ENCODE results near the gene TXNDC2.

Gene TXNDC2

DNA sequence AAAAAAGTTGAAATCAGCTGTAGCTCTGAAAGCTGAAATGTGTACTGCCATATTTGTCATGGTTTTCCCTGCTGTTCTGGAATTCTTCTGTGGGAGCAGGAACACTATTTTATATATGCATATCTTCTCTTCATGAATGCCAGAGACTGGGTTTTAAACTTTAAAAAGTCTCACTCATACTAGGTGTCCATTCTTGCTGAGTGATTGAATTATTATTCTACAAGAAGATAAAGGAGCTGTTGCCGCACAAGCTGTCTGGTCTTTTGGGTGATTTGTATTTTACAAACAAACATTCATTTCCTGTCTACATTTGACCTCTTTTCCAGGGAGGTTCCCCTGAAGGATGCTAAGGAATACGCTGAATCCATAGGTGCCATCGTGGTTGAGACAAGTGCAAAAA is 40.5 kb upstream of the TXNDC2 start:
- ChIA-PET CTCF (interaction anchor here (0.6 to 1.2 kb wide), 2 partner anchors 19 to 137 kb away, joined by 3 read pairs; partner anchors contain the start of gene RAB31), POLR2A (ENCODE audit: low non-redundant PET) (no interaction called here)
- TF ChIP-seq, protein P1, sequence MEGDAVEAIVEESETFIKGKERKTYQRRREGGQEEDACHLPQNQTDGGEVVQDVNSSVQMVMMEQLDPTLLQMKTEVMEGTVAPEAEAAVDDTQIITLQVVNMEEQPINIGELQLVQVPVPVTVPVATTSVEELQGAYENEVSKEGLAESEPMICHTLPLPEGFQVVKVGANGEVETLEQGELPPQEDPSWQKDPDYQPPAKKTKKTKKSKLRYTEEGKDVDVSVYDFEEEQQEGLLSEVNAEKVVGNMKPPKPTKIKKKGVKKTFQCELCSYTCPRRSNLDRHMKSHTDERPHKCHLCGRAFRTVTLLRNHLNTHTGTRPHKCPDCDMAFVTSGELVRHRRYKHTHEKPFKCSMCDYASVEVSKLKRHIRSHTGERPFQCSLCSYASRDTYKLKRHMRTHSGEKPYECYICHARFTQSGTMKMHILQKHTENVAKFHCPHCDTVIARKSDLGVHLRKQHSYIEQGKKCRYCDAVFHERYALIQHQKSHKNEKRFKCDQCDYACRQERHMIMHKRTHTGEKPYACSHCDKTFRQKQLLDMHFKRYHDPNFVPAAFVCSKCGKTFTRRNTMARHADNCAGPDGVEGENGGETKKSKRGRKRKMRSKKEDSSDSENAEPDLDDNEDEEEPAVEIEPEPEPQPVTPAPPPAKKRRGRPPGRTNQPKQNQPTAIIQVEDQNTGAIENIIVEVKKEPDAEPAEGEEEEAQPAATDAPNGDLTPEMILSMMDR (conservative IDR thresholded peaks at IDR 0.05; ENCODE audit: low read depth) = no peak
- DNase-seq (ENCODE audit: low spot score) = no peak
- no peak overlapping the region for H3K27ac ChIP-seq

GRCh38 chr18:9846162-9846925 is 39.4 kb upstream of the TXNDC2 start:
- ChIA-PET CTCF (interaction anchor here (0.6 to 1.2 kb wide), 2 partner anchors 18 to 138 kb away, joined by 3 read pairs; partner anchors contain the start of gene RAB31), POLR2A (ENCODE audit: low non-redundant PET) (no interaction called here)
- TF ChIP-seq, protein P1 (conservative IDR thresholded peaks at IDR 0.05; ENCODE audit: low read depth) = no peak

DNA sequence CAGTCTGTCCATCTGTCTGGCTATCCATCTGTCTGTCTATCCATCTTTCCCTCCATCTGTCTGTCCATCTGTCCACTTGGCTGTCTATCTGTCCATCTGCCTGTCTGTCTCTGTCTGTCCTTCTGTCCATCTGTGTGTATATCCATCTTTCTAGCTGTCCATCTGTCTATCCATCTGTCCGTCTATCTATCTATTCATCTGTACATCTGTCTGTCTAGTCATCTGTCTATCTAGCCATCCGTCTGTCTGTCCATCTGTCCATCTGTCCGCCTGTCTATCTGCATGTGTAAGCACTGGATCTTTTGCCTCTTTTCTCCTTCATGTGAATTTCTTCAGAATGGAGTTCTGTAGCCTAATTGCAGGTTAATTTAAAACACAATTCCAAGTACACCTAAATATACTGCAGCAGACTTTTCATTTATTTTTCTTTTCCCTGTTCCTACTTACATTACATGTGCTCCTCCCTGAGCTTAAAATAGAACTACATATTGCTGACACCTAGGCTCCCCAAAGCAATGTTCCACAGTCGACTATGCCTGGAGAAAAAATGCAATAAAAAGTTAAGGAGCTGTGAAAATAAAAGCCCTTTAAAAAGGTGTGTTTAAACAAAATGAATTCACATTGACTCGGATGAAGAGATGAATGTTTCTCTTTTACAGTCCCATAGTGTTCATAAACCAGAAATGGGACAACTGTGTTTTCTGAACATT is 37.4 kb upstream of the TXNDC2 start:
- no peak for DNase-seq (ENCODE audit: low spot score)
- ChIA-PET POLR2A (ENCODE audit: low non-redundant PET) (no interaction called here), CTCF (no interaction called here)
- no peak overlapping the region for H3K27ac ChIP-seq
- TF ChIP-seq, protein P1 (conservative IDR thresholded peaks at IDR 0.05; ENCODE audit: low read depth) = no peak

More at GRCh38 chr18:9846162-9846925, 39.4 kb upstream of the TXNDC2 start:
- DNase-seq (ENCODE audit: low spot score) = no peak
- no peak overlapping the region for H3K27ac ChIP-seq

DNA sequence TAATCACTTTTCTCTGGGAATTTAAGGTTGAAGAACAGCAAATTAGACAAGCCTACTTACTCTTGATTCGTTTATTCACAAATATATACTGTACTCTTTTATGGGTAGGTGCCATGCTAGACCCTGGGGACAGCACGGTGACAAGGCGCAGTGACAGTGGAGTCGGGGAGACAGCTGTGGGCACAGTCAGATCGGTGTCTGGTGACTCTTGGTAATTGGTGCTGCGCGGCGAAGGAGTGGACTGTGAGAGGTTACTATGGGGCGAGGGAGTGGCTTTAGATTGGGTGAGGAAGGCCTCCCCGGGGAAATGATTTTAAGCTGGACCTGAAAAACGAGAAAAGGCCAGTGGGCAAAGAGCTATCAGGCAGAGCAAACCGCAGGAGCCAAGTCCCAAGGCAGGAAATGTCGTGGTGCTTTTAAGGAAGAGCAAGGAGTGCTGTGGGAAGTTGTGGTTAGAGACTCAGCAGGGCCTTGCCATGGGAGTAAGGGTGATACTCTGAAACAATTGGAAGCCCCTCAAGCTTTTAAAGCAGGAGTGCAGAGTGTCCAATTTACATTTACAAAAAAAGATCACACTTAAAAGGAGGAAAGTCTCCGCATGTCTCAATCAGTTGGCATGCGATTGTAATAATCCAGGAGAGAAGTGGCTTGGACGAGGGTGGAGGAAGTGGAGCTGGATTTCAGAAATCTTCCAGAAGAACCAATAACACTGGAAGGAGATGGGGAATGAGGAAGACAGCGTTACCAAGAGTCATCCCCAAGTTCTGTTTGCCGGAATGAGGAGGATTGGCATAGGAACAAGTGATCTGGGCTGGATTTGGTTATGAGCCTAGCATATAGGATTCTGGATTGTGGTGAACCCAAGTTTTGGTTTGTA is 36.1 kb upstream of the TXNDC2 start:
- no peak for DNase-seq (ENCODE audit: low spot score)
- H3K27ac ChIP-seq = no peak overlapping the region
- POLR2A ChIA-PET (ENCODE audit: low non-redundant PET) = no interaction called here
- CTCF ChIA-PET = interaction anchor here (0.6 kb wide), 1 partner anchor 14 kb away, joined by 3 read pairs; no protein-coding TSS in a partner anchor
- TF ChIP-seq, protein P1 (conservative IDR thresholded peaks at IDR 0.05; ENCODE audit: low read depth) = no peak

DNA sequence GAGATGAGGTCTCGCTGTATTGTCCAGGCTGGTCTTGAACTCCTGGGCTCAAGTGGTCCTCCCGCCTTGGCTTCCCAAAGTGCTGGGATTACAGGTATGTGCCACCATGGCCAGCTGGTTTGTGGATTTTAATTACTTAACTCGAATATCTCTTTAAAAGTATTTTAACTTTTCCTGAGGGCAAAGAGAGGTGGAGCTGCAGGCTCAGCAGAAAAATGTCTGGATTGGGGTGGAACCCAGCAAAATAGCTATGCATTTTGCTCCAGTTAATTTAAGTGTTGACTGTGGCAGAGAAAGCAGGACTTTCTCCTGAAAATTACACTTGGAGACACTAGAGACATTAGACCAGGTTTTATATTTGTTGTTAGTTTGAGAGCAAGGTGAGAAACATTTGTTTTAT is 35.5 kb upstream of the TXNDC2 start:
- no peak for DNase-seq (ENCODE audit: low spot score)
- ChIA-PET CTCF (interaction anchor here (0.6 kb wide), 1 partner anchor 15 kb away, joined by 3 read pairs; no protein-coding TSS in a partner anchor), POLR2A (ENCODE audit: low non-redundant PET) (no interaction called here)
- H3K27ac ChIP-seq = no peak overlapping the region; the same call in 1 of the 2 replicates
- TF ChIP-seq, protein P1 (conservative IDR thresholded peaks at IDR 0.05; ENCODE audit: low read depth) = no peak

DNA sequence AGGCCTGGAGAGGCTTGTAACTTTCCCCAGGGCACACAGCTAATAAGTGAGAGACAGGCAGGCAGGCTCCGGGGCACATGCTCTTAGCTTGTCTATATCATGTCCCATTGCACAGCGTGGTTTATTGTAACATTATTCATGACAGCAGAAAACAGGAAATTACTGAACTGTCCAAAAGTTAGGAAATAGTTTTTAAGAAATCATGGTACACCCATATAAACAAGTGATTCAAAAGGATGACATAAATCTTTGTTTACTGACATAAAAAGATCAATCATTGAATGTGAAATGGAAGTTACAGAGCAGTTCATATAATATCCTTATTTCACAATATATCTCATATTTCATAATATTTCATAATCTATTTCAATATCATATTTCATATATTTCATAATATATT is 34.3 kb upstream of the TXNDC2 start:
- POLR2A ChIA-PET (ENCODE audit: low non-redundant PET) = no interaction called here

More for the DNA sequence above, 34.3 kb upstream of the TXNDC2 start:
- no peak for DNase-seq (ENCODE audit: low spot score)
- H3K27ac ChIP-seq = no peak overlapping the region
- CTCF ChIA-PET = interaction anchor here (0.6 kb wide), 1 partner anchor 86 kb away, joined by 4 read pairs; no protein-coding TSS in a partner anchor
- TF ChIP-seq, protein P1 (conservative IDR thresholded peaks at IDR 0.05; ENCODE audit: low read depth) = no peak
